ENCODE results near the gene THBS4.

The THBS4 gene

GRCh38 chr5:80039650-80040049, 4.5 kb downstream of the THBS4 start:
- TF ChIP-seq ELF4 (IDR thresholded peaks at IDR 0.05) (no peak), ARNT (IDR thresholded peaks at IDR 0.05) (no peak), NFRKB (IDR thresholded peaks at IDR 0.05) (no peak), FOXM1 (IDR thresholded peaks at IDR 0.05; ENCODE audit: borderline replicate concordance) (no peak), BHLHE40 (IDR thresholded peaks at IDR 0.05; ENCODE audit: borderline replicate concordance) (no peak), TARDBP (IDR thresholded peaks at IDR 0.05) (no peak), ZNF384 (IDR thresholded peaks at IDR 0.05) (no peak), SUZ12 (IDR thresholded peaks at IDR 0.05) (no peak), LEF1 (IDR thresholded peaks at IDR 0.05; ENCODE audit: borderline replicate concordance) (no peak), CTBP1 (IDR thresholded peaks at IDR 0.05; ENCODE audit: borderline replicate concordance) (no peak), L3MBTL2 (conservative IDR thresholded peaks at IDR 0.05) (no peak), HDGF (IDR thresholded peaks at IDR 0.05; ENCODE audit: borderline replicate concordance) (no peak), FOXA1 (IDR thresholded peaks at IDR 0.05) (no peak), FOXK2 (IDR thresholded peaks at IDR 0.05) (no peak), SP1 (IDR thresholded peaks at IDR 0.05) (no peak), PKNOX1 (IDR thresholded peaks at IDR 0.05) (no peak)
- CTCF ChIA-PET: interaction anchor here (0.6 kb wide), 1 partner anchor 23 kb away, joined by 5 read pairs; no protein-coding TSS in a partner anchor
- POLR2A ChIA-PET: no interaction called here
- DNase-seq (ENCODE audit: extremely low spot score): no peak

DNA sequence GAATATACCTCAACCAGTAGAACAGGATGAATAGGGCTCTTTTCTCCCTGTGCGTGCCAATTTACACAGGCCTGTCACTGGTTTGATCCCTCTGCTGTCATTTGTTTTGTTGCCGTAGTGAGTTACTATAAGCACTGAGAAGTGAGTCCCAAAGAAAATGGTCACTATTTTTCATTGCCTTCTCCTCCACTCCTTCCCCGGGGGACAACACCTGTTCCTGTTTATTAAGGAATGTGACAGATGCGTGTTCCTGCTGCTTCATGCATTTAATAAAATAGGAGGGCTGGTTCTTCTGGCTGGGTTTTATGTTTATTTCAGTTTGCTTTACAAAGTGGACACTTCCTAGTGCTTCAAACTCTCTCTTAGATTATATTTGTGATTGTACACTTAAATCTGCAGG, 6.4 kb downstream of the THBS4 start:
- TF ChIP-seq PKNOX1 (IDR thresholded peaks at IDR 0.05): no peak
- no peak for TF ChIP-seq ARNT (IDR thresholded peaks at IDR 0.05)
- no peak for TF ChIP-seq SP1 (IDR thresholded peaks at IDR 0.05)
- TF ChIP-seq NFRKB (IDR thresholded peaks at IDR 0.05): no peak
- TF ChIP-seq FOXA1 (IDR thresholded peaks at IDR 0.05): no peak
- no peak for TF ChIP-seq BHLHE40 (IDR thresholded peaks at IDR 0.05; ENCODE audit: borderline replicate concordance)
- TF ChIP-seq FOXK2 (IDR thresholded peaks at IDR 0.05): no peak
- CTCF ChIA-PET: no interaction called here
- no peak for DNase-seq (ENCODE audit: extremely low spot score)
- POLR2A ChIA-PET: no interaction called here

DNA sequence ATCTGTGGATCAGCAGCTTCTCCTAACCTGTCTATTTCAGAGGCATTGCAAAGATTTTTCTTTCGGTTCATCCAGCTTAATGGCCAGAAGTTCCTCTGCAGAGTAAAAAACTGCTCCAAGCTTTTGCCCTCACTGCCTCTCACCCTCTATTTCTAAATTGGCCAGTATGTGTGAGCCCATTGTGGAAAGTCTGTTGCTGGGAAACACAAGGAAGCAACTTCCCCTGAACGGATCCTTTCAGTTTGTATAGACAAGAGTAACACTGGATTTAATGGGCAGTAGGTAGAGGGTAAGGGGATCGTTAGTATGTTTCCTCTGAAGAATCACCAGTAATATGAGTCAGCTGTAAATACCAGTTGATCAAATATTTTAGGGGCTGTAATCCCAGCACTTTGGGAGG, 7.2 kb downstream of the THBS4 start:
- TF ChIP-seq HDGF (IDR thresholded peaks at IDR 0.05; ENCODE audit: borderline replicate concordance): no peak
- TF ChIP-seq SP1 (IDR thresholded peaks at IDR 0.05): no peak
- no peak for TF ChIP-seq FOXK2 (IDR thresholded peaks at IDR 0.05)
- no peak for TF ChIP-seq SUZ12 (IDR thresholded peaks at IDR 0.05)
- no peak for TF ChIP-seq LEF1 (IDR thresholded peaks at IDR 0.05; ENCODE audit: borderline replicate concordance)
- no peak for TF ChIP-seq FOXM1 (IDR thresholded peaks at IDR 0.05; ENCODE audit: borderline replicate concordance)
- no peak for TF ChIP-seq L3MBTL2 (conservative IDR thresholded peaks at IDR 0.05)
- no peak for TF ChIP-seq NFRKB (IDR thresholded peaks at IDR 0.05)
- no peak for TF ChIP-seq FOXA1 (IDR thresholded peaks at IDR 0.05)
- TF ChIP-seq PKNOX1 (IDR thresholded peaks at IDR 0.05): no peak
- TF ChIP-seq BHLHE40 (IDR thresholded peaks at IDR 0.05; ENCODE audit: borderline replicate concordance): no peak
- no peak for TF ChIP-seq CTBP1 (IDR thresholded peaks at IDR 0.05; ENCODE audit: borderline replicate concordance)
- TF ChIP-seq ELF4 (IDR thresholded peaks at IDR 0.05): no peak
- TF ChIP-seq TARDBP (IDR thresholded peaks at IDR 0.05): no peak
- no peak for TF ChIP-seq ZNF384 (IDR thresholded peaks at IDR 0.05)
- TF ChIP-seq ARNT (IDR thresholded peaks at IDR 0.05): no peak
- CTCF ChIA-PET: no interaction called here
- DNase-seq (ENCODE audit: extremely low spot score): no peak
- POLR2A ChIA-PET: no interaction called here

GRCh38 chr5:80043187-80043586, 8.0 kb downstream of the THBS4 start:
- POLR2A ChIA-PET: no interaction called here
- CTCF ChIA-PET: no interaction called here
- TF ChIP-seq FOXA1 (IDR thresholded peaks at IDR 0.05) (no peak), PKNOX1 (IDR thresholded peaks at IDR 0.05) (no peak), CTBP1 (IDR thresholded peaks at IDR 0.05; ENCODE audit: borderline replicate concordance) (no peak), FOXM1 (IDR thresholded peaks at IDR 0.05; ENCODE audit: borderline replicate concordance) (no peak), NFRKB (IDR thresholded peaks at IDR 0.05) (no peak), HDGF (IDR thresholded peaks at IDR 0.05; ENCODE audit: borderline replicate concordance) (no peak), TARDBP (IDR thresholded peaks at IDR 0.05) (no peak), SUZ12 (IDR thresholded peaks at IDR 0.05) (no peak), ZNF384 (IDR thresholded peaks at IDR 0.05) (no peak), L3MBTL2 (conservative IDR thresholded peaks at IDR 0.05) (no peak), SP1 (IDR thresholded peaks at IDR 0.05) (no peak), LEF1 (IDR thresholded peaks at IDR 0.05; ENCODE audit: borderline replicate concordance) (no peak), FOXK2 (IDR thresholded peaks at IDR 0.05) (no peak), BHLHE40 (IDR thresholded peaks at IDR 0.05; ENCODE audit: borderline replicate concordance) (no peak), ELF4 (IDR thresholded peaks at IDR 0.05) (no peak), ARNT (IDR thresholded peaks at IDR 0.05) (no peak)
- no peak for DNase-seq (ENCODE audit: extremely low spot score)

- POLR2A ChIA-PET: no interaction called here
- CTCF ChIA-PET: interaction anchor here (0.6 kb wide), 1 partner anchor 342 kb away, joined by 5 read pairs; no protein-coding TSS in a partner anchor
- TF ChIP-seq ARNT (IDR thresholded peaks at IDR 0.05): no peak
- TF ChIP-seq TARDBP (IDR thresholded peaks at IDR 0.05): no peak
- TF ChIP-seq FOXK2 (IDR thresholded peaks at IDR 0.05): no peak
- no peak for TF ChIP-seq HDGF (IDR thresholded peaks at IDR 0.05; ENCODE audit: borderline replicate concordance)
- TF ChIP-seq BHLHE40 (IDR thresholded peaks at IDR 0.05; ENCODE audit: borderline replicate concordance): no peak
- no peak for TF ChIP-seq PKNOX1 (IDR thresholded peaks at IDR 0.05)
- TF ChIP-seq NFRKB (IDR thresholded peaks at IDR 0.05): no peak
- no peak for TF ChIP-seq L3MBTL2 (conservative IDR thresholded peaks at IDR 0.05)
- no peak for TF ChIP-seq LEF1 (IDR thresholded peaks at IDR 0.05; ENCODE audit: borderline replicate concordance)
- no peak for TF ChIP-seq ZNF384 (IDR thresholded peaks at IDR 0.05)
- no peak for TF ChIP-seq FOXM1 (IDR thresholded peaks at IDR 0.05; ENCODE audit: borderline replicate concordance)
- no peak for TF ChIP-seq SUZ12 (IDR thresholded peaks at IDR 0.05)
- no peak for TF ChIP-seq ELF4 (IDR thresholded peaks at IDR 0.05)
- TF ChIP-seq FOXA1 (IDR thresholded peaks at IDR 0.05): no peak
- TF ChIP-seq SP1 (IDR thresholded peaks at IDR 0.05): no peak
- TF ChIP-seq CTBP1 (IDR thresholded peaks at IDR 0.05; ENCODE audit: borderline replicate concordance): no peak
- DNase-seq (ENCODE audit: extremely low spot score): no peak
Observed at GRCh38 chr5:80048084-80048780, 13.1 kb downstream of the THBS4 start.

All from HEK293T (cell line).